HEK293T (cell line): ENCODE data around the gene LLCFC1.

Source experiments
- CTCF ChIA-PET: fragments of 350-600 bp; formaldehyde crosslinking; extraction: SDS; loops from one replicate; lab custom pipeline; 2021; ENCODE audit warnings: antibody characterized with exemption, inconsistent platforms; lab: Yijun Ruan, JAX
- POLR2A ChIA-PET: fragments of 350-600 bp; formaldehyde crosslinking; extraction: SDS; loops from one replicate; lab custom pipeline; 2020; ENCODE audit warnings: antibody characterized with exemption, inconsistent platforms; lab: Yijun Ruan, JAX
- DNase-seq: peaks from one replicate; pipeline ENCODE4 v3.0.0; 2012; ENCODE audit warnings: mixed read lengths; ENCODE audit errors: extremely low spot score
- ARNT ChIP-seq: fragments of 450-650 bp; IDR thresholded peaks from 2 replicates; pipeline ENCODE4 v1.6.1; 2017; ENCODE audit warnings: mild to moderate bottlenecking
- BHLHE40 ChIP-seq: fragments of 450-650 bp; IDR thresholded peaks from 2 replicates; pipeline ENCODE4 v1.6.1; 2016; ENCODE audit warnings: mild to moderate bottlenecking, moderate library complexity, borderline replicate concordance
- CTBP1 ChIP-seq: fragments of 450-650 bp; IDR thresholded peaks from 2 replicates; pipeline ENCODE4 v1.6.1; 2016; ENCODE audit warnings: borderline replicate concordance
- ELF4 ChIP-seq: fragments of 450-650 bp; IDR thresholded peaks from 2 replicates; pipeline ENCODE4 v1.6.1; 2017; ENCODE audit warnings: antibody characterized with exemption
- FOXA1 ChIP-seq: fragments of 450-650 bp; IDR thresholded peaks from 2 replicates; pipeline ENCODE4 v1.6.1; 2016; ENCODE audit warnings: mild to moderate bottlenecking
- FOXK2 ChIP-seq: fragments of 450-650 bp; IDR thresholded peaks from 2 replicates; pipeline ENCODE4 v1.6.1; 2016; ENCODE audit warnings: mild to moderate bottlenecking
- FOXM1 ChIP-seq: fragments of 450-650 bp; IDR thresholded peaks from 2 replicates; pipeline ENCODE4 v1.6.1; 2017; ENCODE audit warnings: mild to moderate bottlenecking, borderline replicate concordance
- HDGF ChIP-seq: fragments of 450-650 bp; IDR thresholded peaks from 2 replicates; pipeline ENCODE4 v1.6.1; 2017; ENCODE audit warnings: antibody characterized with exemption, borderline replicate concordance
- L3MBTL2 ChIP-seq: fragments of 450-650 bp; conservative IDR thresholded peaks from 2 replicates; pipeline ENCODE4 v1.6.1; 2016; ENCODE audit warnings: mild to moderate bottlenecking
- LEF1 ChIP-seq: fragments of 450-650 bp; IDR thresholded peaks from 2 replicates; pipeline ENCODE4 v1.6.1; 2017; ENCODE audit warnings: mild to moderate bottlenecking, borderline replicate concordance
- NFRKB ChIP-seq: fragments of 450-650 bp; IDR thresholded peaks from 2 replicates; pipeline ENCODE4 v1.6.1; 2016; ENCODE audit warnings: mild to moderate bottlenecking, moderate library complexity
- SP1 ChIP-seq: fragments of 450-650 bp; IDR thresholded peaks from 2 replicates; pipeline ENCODE4 v1.6.1; 2017
- SUZ12 ChIP-seq: fragments of 450-650 bp; IDR thresholded peaks from 2 replicates; pipeline ENCODE4 v1.6.1; 2016; ENCODE audit warnings: mild to moderate bottlenecking
- TARDBP ChIP-seq: fragments of 450-650 bp; IDR thresholded peaks from 2 replicates; pipeline ENCODE4 v1.6.1; 2016
- ZNF384 ChIP-seq: fragments of 450-650 bp; IDR thresholded peaks from 2 replicates; pipeline ENCODE4 v1.6.1; 2016
- TF ChIP-seq, protein P1 (sequence below): fragments of 450-650 bp; IDR thresholded peaks from 2 replicates; pipeline ENCODE4 v1.6.1; 2016

The LLCFC1 gene

DNA sequence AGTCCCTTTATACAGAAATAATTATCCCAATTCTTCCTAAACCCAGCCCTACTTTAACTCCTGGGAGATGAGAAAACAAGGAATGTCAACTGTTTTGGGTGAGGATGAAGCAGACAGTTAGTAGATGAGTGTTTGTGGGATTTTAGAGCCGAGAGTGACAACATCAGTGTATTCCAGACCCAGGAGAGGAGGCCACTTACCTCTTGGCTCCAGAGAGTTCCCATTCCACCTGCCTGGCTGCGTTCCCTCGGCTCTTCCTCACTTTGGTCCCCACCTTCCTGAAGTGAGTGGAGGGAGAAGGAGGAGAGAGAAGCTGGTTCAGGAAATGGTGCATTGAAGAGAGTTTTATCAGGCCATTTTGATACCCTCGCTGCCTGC lies 22.3 kb downstream of the LLCFC1 start:
- ChIA-PET CTCF (no interaction called here), POLR2A (no interaction called here)
- TF ChIP-seq ZNF384 (no peak), NFRKB (no peak), HDGF (no peak), SP1 (no peak), TARDBP (no peak), ELF4 (no peak), FOXK2 (no peak), CTBP1 (no peak), SUZ12 (no peak), L3MBTL2 (no peak), FOXA1 (no peak)
- DNase-seq, result no peak

DNA sequence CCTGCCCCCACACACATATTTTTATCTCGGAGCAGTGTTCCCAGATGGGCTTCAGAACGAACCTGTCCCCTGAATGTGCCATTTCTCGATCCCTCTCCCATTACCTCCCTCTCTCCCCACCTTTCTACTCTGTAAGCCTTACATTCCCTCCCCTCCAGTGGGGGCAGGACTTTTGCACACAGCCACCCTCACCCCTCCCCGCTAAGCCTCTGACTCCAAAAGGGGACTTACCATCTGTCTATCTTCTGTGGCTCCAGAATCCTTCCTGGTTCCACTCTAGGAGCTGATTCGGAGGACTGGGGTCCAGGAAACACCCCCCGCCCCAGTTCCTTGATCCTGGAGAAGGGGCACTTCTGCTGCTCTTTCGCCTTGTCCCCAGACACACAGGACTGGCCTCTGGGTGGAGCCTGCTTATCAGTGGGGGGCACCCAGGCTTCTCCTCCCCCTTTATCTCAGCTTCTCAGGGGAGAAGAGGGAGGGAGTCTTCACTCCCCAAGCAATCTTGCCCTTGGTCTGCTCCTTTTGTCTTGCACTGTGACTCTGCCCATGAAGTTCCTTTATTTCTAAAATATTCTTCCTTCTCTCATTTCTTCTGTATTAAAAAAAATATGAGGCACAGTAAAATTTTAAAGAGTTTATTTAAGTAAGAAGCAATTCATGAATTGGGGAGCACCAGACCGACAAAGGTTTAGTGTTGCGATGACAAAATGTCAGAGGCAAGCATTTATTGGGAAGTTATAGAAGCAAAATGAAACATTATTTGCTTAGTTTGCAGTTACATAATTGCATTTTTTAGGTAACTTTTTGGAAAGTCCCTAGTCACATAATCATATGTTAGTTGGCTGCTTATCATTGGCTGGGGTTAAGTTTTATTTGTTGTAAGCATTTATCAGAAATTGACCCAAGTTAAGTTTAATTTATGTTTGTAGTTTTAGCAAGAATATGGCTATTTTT lies 23.0 kb downstream of the LLCFC1 start, which contains the start of gene KEL:
Gene KEL, minus strand, starts transcription at position 391 of the 954 bp plus-strand sequence. Its CDS starts 157 bp downstream, at position 234.
- DNase-seq, result no peak
- ChIA-PET CTCF (no interaction called here), POLR2A (no interaction called here)
- TF ChIP-seq SUZ12 (no peak), NFRKB (no peak), CTBP1 (no peak), TARDBP (no peak), HDGF (no peak), ARNT (no peak), SP1 (no peak), ZNF384 (no peak), FOXK2 (no peak), FOXM1 (no peak), LEF1 (no peak)
- TF ChIP-seq, protein P1, sequence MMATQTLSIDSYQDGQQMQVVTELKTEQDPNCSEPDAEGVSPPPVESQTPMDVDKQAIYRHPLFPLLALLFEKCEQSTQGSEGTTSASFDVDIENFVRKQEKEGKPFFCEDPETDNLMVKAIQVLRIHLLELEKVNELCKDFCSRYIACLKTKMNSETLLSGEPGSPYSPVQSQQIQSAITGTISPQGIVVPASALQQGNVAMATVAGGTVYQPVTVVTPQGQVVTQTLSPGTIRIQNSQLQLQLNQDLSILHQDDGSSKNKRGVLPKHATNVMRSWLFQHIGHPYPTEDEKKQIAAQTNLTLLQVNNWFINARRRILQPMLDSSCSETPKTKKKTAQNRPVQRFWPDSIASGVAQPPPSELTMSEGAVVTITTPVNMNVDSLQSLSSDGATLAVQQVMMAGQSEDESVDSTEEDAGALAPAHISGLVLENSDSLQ, result no peak

DNA sequence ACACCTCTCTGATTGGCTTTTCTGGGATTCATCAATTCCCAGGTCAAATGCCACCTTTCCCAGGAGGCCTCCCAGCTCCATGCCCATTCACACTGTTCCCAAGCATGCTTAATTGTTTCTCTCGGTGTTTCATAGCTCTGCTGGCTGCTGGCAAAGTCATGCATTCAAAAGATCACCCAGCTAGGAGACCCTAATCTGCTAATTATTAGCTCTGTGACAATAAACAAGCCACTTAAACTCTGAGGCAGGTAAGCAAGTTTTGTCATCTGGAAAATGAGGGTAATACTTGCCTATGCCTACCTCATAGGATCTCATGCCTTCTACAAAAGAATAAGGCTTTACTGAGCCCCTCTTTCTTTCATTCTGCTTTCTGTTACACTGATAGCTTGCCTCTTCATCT lies 23.7 kb downstream of the LLCFC1 start:
- TF ChIP-seq SP1 (no peak), BHLHE40 (no peak), NFRKB (no peak), L3MBTL2 (no peak), FOXA1 (no peak), FOXM1 (no peak), TARDBP (no peak), FOXK2 (no peak), LEF1 (no peak), SUZ12 (no peak), CTBP1 (no peak)
- CTCF ChIA-PET, result no interaction called here
- POLR2A ChIA-PET, result no interaction called here
- DNase-seq, result no peak

DNA sequence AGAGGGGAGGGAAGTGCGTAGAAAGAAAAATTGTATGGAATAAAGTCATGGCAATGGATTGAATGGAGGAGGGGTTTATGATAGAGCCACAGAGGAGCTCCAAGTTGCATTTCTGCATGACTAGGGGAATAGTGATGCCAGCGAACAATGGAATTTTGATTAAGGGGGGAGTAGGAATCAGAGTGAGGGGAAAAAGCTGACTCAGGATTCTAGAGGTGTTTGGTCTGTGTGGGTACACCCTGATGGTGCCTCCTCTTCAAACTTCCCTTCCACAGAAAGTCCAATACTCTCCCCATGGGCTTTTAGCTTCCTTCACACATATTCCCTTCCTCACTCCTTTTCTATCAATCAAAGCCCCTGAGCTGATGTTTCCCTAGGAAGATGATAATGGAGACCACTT lies 24.7 kb downstream of the LLCFC1 start:
- CTCF ChIA-PET, result no interaction called here
- POLR2A ChIA-PET, result no interaction called here
- no peak for TF ChIP-seq SP1
- TF ChIP-seq CTBP1, result no peak
- no peak for DNase-seq

DNA sequence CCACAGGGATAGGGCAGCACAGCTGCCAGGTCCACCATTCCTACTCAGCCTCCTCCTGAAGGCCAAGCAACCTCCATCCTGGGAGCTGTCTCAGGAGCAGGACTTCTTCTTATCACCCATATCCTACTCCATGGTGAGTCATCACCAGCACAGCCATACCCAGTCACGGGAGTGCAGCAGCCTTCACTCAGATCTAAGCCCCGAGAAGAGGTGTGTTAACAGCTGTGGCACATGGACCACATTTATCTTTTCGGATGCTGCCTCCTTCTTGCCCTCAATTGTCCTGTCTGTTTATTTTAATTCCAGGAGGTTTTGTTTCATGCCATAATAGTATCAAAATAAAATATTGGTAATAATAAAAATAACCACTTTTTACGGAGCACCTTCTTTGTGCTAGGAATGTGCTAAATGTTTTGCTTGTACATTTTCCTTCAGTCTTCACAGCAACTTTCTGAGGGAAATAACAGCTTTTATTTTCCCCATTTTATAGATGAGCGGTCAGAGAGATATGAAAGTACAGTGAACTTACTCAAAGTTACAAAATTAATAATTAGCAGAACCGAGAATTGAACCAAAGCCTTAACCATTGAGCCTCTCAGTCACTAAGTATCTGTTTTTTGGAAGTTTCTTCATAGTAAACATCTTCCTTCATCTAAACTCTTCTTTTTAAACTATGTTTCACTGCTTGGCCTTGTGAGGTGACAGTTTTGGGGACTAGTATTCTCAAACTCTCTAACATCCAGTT lies 25.4 kb downstream of the LLCFC1 start:
- ChIA-PET CTCF (interaction anchor here (0.6 kb wide), 1 partner anchor 21 kb away, joined by 3 read pairs; no protein-coding TSS in a partner anchor), POLR2A (no interaction called here)
- DNase-seq, result no peak
- TF ChIP-seq BHLHE40 (no peak), L3MBTL2 (no peak), CTBP1 (no peak), SUZ12 (no peak), FOXA1 (no peak), HDGF (no peak), SP1 (no peak), TARDBP (no peak), FOXK2 (no peak), ELF4 (no peak), ARNT (no peak), ZNF384 (no peak), NFRKB (no peak), LEF1 (no peak), FOXM1 (no peak)
- TF ChIP-seq, protein P1, result no peak

DNA sequence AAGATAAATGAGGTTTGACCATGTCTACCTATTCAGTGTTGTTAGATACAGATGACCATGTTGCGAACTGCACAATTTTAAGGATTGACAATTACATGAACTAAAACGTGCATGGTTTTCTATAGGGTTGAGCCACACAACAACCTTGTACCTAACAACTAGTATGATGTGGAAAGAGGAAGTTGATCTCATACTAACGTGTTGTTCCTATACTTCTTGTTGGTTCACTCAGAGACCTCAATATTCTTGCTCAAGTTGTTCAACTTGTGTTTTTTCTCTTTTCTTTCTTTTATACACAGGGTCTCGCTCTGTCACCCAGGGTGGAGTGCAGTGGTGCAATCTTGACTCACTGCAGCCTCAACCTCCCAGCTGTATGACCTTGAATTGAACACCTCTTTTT lies 28.9 kb downstream of the LLCFC1 start:
- DNase-seq, result no peak
- no peak for TF ChIP-seq CTBP1
- no peak for TF ChIP-seq LEF1
- TF ChIP-seq, protein P1, result no peak
- TF ChIP-seq L3MBTL2, result no peak
- no peak for TF ChIP-seq FOXA1
- no peak for TF ChIP-seq ZNF384
- TF ChIP-seq ARNT, result no peak
- CTCF ChIA-PET, result no interaction called here
- POLR2A ChIA-PET, result no interaction called here
